DMS53 treated with DMSO at 0.1 percent for 48 hours (cell line): Measurements from ENCODE around the gene CC2D2A.

Experiments used
- DNase-seq: peaks from one replicate; lab custom pipeline; 2025; ENCODE audit not compliant: unreplicated experiment; lab: John Stamatoyannopoulos, UW

Gene CC2D2A

GRCh38 chr4:15459706-15460105 lies 10.0 kb upstream of the CC2D2A start:
- no peak for DNase-seq

GRCh38 chr4:15466596-15466995 lies 3.1 kb upstream of the CC2D2A start:
- no peak for DNase-seq

GRCh38 chr4:15470128-15470475 lies 420 bp downstream of the CC2D2A start:
- DNase-seq = no peak

GRCh38 chr4:15476396-15476795 lies 6.7 kb downstream of the CC2D2A start:
- DNase-seq = no peak

GRCh38 chr4:15478724-15479088 lies 9.0 kb downstream of the CC2D2A start:
- no peak for DNase-seq

DNA sequence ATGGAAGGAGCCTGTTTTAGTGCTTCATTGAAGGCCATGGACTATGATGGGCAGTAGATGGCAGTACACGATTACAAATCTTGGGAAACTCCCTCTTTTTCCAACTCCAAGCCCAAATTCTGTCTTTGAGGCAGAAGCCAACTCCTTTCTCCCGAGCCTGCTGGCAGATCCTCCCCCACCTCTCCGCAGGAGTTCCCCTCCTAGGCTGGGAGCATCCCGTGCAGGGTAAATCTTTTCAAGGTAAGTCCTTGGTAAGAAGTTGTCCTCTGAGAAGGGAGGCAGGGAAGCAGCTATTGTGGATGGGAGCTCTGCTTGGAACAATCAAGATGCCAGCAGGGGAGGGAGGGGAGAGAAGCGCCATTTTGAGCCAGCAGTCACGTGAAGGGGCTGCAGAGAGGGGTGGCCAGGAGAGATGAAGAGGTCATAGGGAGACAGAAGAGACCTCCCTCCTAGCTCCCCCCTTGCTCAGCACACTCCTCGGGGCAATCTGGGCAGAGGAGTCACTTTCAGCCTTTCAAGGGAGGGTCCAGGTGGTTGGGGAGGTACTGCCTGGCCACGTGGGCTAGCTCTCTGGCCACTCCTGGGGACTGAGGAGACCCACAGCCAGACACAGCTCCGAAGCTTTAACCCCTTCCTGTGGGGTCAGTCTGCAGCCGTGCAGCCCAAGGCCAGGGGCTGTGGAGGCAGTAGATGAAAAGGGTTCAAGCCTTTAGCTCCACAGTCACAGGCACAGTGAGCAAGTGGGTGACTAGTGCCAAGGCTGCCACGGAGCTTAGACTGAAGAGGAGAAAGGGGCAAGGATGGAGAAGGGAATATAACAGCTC lies 9.6 kb downstream of the CC2D2A start:
- peak; percentile 89 for DNase-seq

GRCh38 chr4:15479913-15480185 lies 10.2 kb downstream of the CC2D2A start:
- no peak for DNase-seq

GRCh38 chr4:15481961-15482745 lies 12.5 kb downstream of the CC2D2A start:
- DNase-seq = no peak

- no peak for DNase-seq
These were observed 13.2 kb downstream of the CC2D2A start for GRCh38 chr4:15482842-15483241.

DNA sequence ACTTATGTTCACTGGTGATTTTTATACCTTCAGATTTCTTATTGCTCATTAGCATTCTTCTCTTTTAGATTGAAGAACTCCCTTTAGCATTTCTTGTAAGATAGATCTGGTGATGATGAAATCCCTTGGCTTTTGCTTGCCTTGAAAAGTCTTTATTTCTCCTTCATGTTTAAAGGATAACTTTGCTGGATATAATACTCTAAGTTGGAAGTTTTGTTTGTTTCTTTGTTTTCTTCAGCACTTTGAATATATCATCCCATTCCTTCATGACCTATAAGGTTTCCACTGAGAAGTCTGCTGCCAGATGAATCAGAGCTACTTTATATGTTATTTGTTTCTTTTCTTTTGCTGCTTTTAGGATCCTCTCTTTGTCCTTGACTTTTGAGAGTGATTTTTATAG lies 18.5 kb downstream of the CC2D2A start:
- DNase-seq = no peak

- DNase-seq = no peak
These were observed 19.2 kb downstream of the CC2D2A start for GRCh38 chr4:15488658-15489470.

DNA sequence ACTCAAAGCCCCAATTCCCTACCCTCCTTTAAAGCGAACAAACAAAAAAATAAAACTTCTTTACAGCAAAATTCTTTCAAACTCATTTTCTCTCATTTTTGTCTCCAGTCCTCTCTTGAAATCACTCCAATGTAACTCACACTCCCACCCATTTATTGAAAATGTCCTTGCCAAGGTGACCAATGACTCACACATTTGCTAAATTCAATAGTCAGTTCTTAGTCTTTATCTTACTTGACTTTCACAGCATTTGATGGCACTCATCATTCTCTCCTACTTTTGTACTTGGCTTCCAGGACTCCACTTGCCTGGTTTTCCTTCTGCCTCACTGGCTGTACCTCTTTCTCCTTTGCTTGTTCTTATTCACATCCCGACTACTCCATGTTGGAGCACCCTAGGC lies 19.9 kb downstream of the CC2D2A start:
- no peak for DNase-seq

- no peak for DNase-seq
These were observed 23.7 kb downstream of the CC2D2A start for GRCh38 chr4:15493411-15493810.

- DNase-seq = no peak
These were observed 25.9 kb downstream of the CC2D2A start for GRCh38 chr4:15495621-15496020.

DNA sequence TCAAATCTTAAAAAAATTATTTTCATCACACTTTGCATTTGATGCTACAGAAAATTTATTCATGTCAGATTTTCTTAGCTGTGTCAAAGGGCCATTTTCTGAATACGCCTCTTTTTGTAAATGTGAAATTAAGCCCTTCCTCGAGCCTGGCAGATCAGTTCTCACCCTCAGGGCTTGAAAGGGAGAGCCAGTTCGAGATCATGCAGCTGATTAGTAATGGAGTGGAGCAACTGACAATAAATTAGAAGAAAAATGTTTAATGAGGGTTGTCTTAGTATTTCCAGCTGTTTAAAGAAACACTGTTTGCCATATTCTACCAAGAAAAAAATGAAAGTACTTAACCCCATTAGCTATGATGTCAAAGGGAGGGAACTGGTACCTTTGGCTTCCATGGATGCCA lies 28.7 kb downstream of the CC2D2A start:
- no peak for DNase-seq

- DNase-seq = no peak
These were observed 31.0 kb downstream of the CC2D2A start for GRCh38 chr4:15500701-15501100.

- no peak for DNase-seq
These were observed 32.3 kb downstream of the CC2D2A start for GRCh38 chr4:15501941-15502340.

- DNase-seq = no peak
These were observed 32.7 kb downstream of the CC2D2A start for GRCh38 chr4:15502384-15502783.

DNA sequence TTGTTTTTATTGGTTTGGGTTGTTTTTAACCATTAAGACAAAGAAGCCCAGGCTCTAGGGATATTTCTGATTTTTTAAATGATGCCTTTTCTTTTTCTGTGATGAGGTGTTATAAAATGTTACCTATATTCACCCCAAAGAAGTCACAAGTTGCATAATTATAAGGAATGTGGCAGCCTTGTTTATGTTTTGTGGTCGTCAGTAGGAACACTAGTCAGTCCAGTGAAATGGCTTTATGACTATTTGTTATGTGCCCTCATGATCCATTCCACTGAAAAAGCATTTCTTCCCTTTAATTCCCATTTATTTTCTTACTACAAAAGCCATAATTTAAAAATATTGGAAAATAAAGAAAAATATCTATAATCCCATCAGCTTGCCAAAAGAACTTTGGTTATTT lies 34.4 kb downstream of the CC2D2A start:
- DNase-seq = no peak

- no peak for DNase-seq
These were observed 36.8 kb downstream of the CC2D2A start for GRCh38 chr4:15506464-15506863.

- no peak for DNase-seq
These were observed 38.0 kb downstream of the CC2D2A start for GRCh38 chr4:15507679-15508078.

GRCh38 chr4:15510961-15511360 lies 41.3 kb downstream of the CC2D2A start:
- no peak for DNase-seq
